ENCODE data around the gene OR10K1.
"Not testable (repeated sequence)": the region's sequence is repeated elsewhere in the genome, so short reads cannot be mapped to it uniquely, and the experiment has no call there.

Gene OR10K1

GRCh38 chr1:158461534-158461933, at the start of gene OR10K1:
Gene OR10K1 (plus strand): TSS chr1:158461834. CDS start chr1:158465562, 3,728 bp downstream.
- DNase-seq = no peak

GRCh38 chr1:158414651-158415345, 46.8 kb upstream of the OR10K1 start:
- no peak for DNase-seq

GRCh38 chr1:158417586-158417985, 44.0 kb upstream of the OR10K1 start:
- DNase-seq = no peak

- no peak for DNase-seq
These were observed 39.4 kb upstream of the OR10K1 start for GRCh38 chr1:158422212-158422611.

GRCh38 chr1:158425027-158425426, 36.6 kb upstream of the OR10K1 start:
- no peak for DNase-seq

GRCh38 chr1:158426137-158426536, 35.5 kb upstream of the OR10K1 start, which contains the start of gene OR10K2:
Gene OR10K2 (minus strand): TSS chr1:158426237. CDS start chr1:158420866, 5,371 bp downstream.
- no peak for DNase-seq

GRCh38 chr1:158430163-158430562, 31.5 kb upstream of the OR10K1 start:
- not testable (repeated sequence) for DNase-seq

- no peak for DNase-seq
These were observed 26.9 kb upstream of the OR10K1 start for GRCh38 chr1:158434741-158435140.

- no peak for DNase-seq
These were observed 16.3 kb upstream of the OR10K1 start for GRCh38 chr1:158445376-158445775.

GRCh38 chr1:158454537-158454936, 7.1 kb upstream of the OR10K1 start:
- DNase-seq = no peak

GRCh38 chr1:158457246-158457645, 4.4 kb upstream of the OR10K1 start:
- DNase-seq = no peak

- no peak for DNase-seq
These were observed 3.4 kb upstream of the OR10K1 start for GRCh38 chr1:158458263-158458662.

- no peak for DNase-seq
These were observed 10.3 kb downstream of the OR10K1 start, which contains the start of gene OR10R2 for GRCh38 chr1:158471920-158472319. Gene OR10R2 (plus strand): TSS chr1:158472220. CDS start chr1:158472326, 106 bp downstream.

- DNase-seq = peak; percentile 75
These were observed 23.8 kb downstream of the OR10K1 start for GRCh38 chr1:158485455-158485854.

GRCh38 chr1:158491316-158491715, 29.7 kb downstream of the OR10K1 start:
- no peak for DNase-seq

- DNase-seq = no peak
These were observed 31.4 kb downstream of the OR10K1 start for GRCh38 chr1:158493054-158493453.

- no peak for DNase-seq
These were observed 33.2 kb downstream of the OR10K1 start for GRCh38 chr1:158494796-158495195.

GRCh38 chr1:158496374-158496773, 34.7 kb downstream of the OR10K1 start:
- DNase-seq = peak; percentile 66

GRCh38 chr1:158506369-158506987, 44.8 kb downstream of the OR10K1 start:
- peak; percentile 16 for DNase-seq

GRCh38 chr1:158507511-158507910, 45.9 kb downstream of the OR10K1 start:
- no peak for DNase-seq

- no peak for DNase-seq
These were observed 48.0 kb downstream of the OR10K1 start for GRCh38 chr1:158509471-158510156.

GRCh38 chr1:158516966-158517365, 55.3 kb downstream of the OR10K1 start:
- no peak for DNase-seq

All from SHP77 treated with DMSO at 0.1 percent for 48 hours (cell line).